ENCODE results near the gene COX10. TPM values are rescaled to one million over a fixed set of nuclear protein-coding genes. Genes with fewer than 3 reads are reported as not detected.

Gene COX10
- total RNA-seq, 1 donor from 2014 or later, result 24.8 TPM

DNA sequence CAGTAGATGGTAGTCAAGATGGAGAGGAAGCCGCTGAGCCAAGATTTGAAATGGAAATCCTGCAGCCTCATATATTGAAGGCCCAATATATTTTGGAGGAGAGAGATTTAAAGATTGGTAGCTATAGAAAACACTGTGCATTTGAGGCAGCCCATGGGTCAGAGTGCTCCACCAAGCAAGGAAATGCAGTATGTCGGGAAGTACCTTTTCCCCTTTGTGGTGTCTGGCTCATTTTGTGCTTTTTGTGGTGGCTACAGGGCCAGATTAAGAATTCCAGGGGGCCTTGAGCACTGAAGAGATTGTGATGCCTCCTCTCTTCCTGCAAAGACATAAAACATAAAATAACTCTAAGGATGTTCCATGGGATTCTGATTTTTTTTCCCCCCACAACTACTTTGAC lies 127.8 kb downstream of the COX10 start:
- no peak overlapping the region for H3K4me3 ChIP-seq (ENCODE audit: low read depth, low read length)
- TF ChIP-seq, protein P1, sequence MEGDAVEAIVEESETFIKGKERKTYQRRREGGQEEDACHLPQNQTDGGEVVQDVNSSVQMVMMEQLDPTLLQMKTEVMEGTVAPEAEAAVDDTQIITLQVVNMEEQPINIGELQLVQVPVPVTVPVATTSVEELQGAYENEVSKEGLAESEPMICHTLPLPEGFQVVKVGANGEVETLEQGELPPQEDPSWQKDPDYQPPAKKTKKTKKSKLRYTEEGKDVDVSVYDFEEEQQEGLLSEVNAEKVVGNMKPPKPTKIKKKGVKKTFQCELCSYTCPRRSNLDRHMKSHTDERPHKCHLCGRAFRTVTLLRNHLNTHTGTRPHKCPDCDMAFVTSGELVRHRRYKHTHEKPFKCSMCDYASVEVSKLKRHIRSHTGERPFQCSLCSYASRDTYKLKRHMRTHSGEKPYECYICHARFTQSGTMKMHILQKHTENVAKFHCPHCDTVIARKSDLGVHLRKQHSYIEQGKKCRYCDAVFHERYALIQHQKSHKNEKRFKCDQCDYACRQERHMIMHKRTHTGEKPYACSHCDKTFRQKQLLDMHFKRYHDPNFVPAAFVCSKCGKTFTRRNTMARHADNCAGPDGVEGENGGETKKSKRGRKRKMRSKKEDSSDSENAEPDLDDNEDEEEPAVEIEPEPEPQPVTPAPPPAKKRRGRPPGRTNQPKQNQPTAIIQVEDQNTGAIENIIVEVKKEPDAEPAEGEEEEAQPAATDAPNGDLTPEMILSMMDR (conservative IDR thresholded peaks at IDR 0.05; ENCODE audit: low read depth, low read length), result no peak
- no peak for DNase-seq (ENCODE audit: low read depth)

DNA sequence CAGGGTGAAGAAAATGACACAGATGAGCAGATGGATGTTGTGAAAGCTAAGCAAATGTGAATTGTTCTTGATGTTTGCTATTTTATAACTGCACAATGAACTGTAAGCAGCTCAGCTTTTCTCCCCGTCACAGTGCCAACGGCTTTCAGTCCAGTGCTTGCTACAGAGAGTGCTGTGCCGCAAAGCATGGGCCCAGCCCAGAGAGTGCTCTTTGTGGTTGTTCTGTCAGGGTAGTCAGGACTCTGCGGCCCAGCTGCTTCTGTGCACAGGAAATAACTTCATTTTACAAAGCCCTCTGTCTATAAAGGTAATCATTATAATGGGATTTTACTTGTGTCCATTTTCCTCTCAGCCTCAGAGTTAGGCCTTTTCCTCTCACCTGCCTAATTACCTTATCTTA lies 128.3 kb downstream of the COX10 start:
- no peak for DNase-seq (ENCODE audit: low read depth)
- H3K4me3 ChIP-seq (ENCODE audit: low read depth, low read length), result no peak overlapping the region
- TF ChIP-seq, protein P1 (conservative IDR thresholded peaks at IDR 0.05; ENCODE audit: low read depth, low read length), result no peak

DNA sequence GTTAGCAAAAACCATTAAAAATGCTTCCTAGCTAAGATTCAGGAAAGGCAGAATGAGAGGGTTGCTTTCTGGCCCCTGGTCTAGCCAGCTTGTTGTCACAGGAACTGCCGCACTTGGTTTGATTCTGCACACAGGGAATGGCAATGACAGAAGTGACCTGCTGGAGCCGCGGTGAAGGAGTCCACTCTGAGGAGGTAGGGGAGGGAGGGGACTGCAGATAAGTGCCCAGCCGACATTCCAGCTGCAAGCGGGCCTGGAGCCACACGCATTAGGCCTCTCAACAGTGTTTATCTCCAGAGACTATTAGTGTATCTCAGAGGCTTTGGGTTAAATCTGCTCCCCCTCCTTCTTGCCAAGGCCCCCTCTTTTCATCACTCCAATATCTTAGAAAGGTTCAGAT lies 128.7 kb downstream of the COX10 start:
- TF ChIP-seq, protein P1 (conservative IDR thresholded peaks at IDR 0.05; ENCODE audit: low read depth, low read length), result no peak
- DNase-seq (ENCODE audit: low read depth), result no peak
- no peak overlapping the region for H3K4me3 ChIP-seq (ENCODE audit: low read depth, low read length)

DNA sequence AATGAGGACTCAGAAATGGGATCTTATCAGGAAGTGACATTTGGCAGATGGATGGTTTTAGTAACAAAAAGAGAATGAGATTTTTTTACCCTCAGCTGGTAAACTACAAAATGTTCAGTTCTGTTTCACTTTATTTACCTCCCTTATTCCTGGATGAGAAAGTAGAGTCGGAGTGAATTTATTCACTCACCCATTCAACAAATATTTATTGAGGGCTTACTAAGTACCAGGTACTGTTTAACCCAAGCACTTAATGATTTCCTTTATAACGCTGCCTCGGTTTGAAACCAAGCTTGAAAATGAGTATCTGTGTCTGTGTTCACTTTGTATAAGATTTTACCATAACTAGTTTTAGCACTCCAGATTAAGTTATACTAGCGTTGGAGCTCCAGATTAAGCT lies 129.3 kb downstream of the COX10 start:
- TF ChIP-seq, protein P1 (conservative IDR thresholded peaks at IDR 0.05; ENCODE audit: low read depth, low read length), result no peak
- H3K4me3 ChIP-seq (ENCODE audit: low read depth, low read length), result no peak overlapping the region
- no peak for DNase-seq (ENCODE audit: low read depth)

DNA sequence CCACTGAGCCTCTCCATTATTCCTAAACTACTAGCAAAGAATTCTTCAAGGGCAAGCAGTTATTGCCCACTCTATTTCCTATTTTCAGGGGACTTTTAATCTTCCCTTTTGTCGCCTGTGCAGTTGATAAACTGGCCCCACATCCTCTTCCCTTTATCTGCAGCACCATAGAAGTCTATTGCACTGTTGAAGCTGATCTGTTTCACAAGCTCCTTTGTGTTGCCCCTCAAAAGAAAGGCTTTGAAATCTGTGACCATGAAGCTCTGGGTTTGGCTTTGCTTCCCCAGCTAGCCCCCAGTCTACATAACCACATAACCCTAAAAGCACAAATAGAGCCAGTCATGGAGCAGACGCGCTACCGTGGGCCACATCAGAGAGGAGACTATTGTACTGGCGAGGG lies 130.3 kb downstream of the COX10 start:
- TF ChIP-seq, protein P1 (conservative IDR thresholded peaks at IDR 0.05; ENCODE audit: low read depth, low read length), result no peak
- no peak for DNase-seq (ENCODE audit: low read depth)
- H3K4me3 ChIP-seq (ENCODE audit: low read depth, low read length), result no peak overlapping the region

DNA sequence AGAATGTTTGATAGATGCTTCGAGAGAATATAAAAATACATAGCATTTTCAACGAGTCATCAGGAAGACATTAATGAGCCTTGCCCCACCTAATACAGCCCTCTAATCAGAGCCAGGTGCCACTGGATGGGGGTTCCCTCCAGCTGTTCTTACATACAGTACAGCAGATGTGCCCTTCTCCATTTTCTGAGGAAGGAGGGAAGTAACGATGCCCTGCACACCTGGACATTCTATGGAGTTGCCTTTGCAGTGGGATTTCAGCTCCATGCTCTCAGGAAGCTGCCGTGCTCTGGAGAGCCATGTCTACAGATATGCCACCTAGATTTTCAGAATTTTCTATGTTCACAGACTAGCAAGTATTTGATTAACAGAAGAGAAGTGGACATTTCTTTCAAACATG lies 131.1 kb downstream of the COX10 start:
- H3K4me3 ChIP-seq (ENCODE audit: low read depth, low read length), result no peak overlapping the region
- DNase-seq (ENCODE audit: low read depth), result no peak
- TF ChIP-seq, protein P1 (conservative IDR thresholded peaks at IDR 0.05; ENCODE audit: low read depth, low read length), result no peak

Data from epithelial cell of proximal tubule (primary cell).